Activated CD8-positive, alpha-beta T cell treated with anti-CD3 and anti-CD28 coated beads for 36 hours (primary cell): ENCODE results near the gene HOXD11. TPM values are rescaled to one million over a fixed set of nuclear protein-coding genes. Genes with fewer than 3 reads are reported as not detected.

ENCODE experiments used
- ATAC-seq: fragments of 200-7000 bp; cut with Tn5 transposase; one replicate; pipeline ENCODE4 v1.10.0; 2021; ENCODE audit warnings: mild to moderate bottlenecking, moderate library complexity
- CTCF ChIA-PET: fragments of 350-600 bp; sonication (Branson Sonifier 250); formaldehyde crosslinking; loops from one replicate; lab custom pipeline; 2021; ENCODE audit warnings: antibody characterized with exemption; lab: Charles Lee
- POLR2A ChIA-PET: fragments of 350-600 bp; sonication (Branson Sonifier 250); formaldehyde crosslinking; loops from one replicate; lab custom pipeline; 2021; ENCODE audit warnings: antibody characterized with exemption; lab: Charles Lee
- DNase-seq: peaks from one replicate; pipeline ENCODE4 v3.0.0-alpha.2; 2020
- H3K27ac Mint-ChIP-seq: one replicate; pipeline ENCODE4 v1.8.0; 2021; ENCODE audit warnings: mild to moderate bottlenecking, mixed read lengths
- H3K27me3 Mint-ChIP-seq: one replicate; pipeline ENCODE4 v1.8.0; 2021; ENCODE audit warnings: mixed read lengths
- H3K36me3 Mint-ChIP-seq: one replicate; pipeline ENCODE4 v1.8.0; 2021; ENCODE audit warnings: low read depth, mixed read lengths
- H3K4me1 Mint-ChIP-seq: one replicate; pipeline ENCODE4 v1.8.0; 2021; ENCODE audit warnings: low read depth, mixed read lengths
- H3K4me3 Mint-ChIP-seq: one replicate; pipeline ENCODE4 v1.8.0; 2021; ENCODE audit warnings: mild to moderate bottlenecking, moderate library complexity, mixed read lengths
- H3K9me3 Mint-ChIP-seq: one replicate; pipeline ENCODE4 v1.8.0; 2021; ENCODE audit warnings: mixed read lengths
- CTCF ChIP-seq: fragments of 200-600 bp; IDR thresholded peaks from one replicate; pipeline ENCODE4 v1.8.0; 2022; ENCODE audit warnings: antibody characterized with exemption, mild to moderate bottlenecking
- intact Hi-C: fragments of 100-400 bp; cut with micrococcal nuclease; formaldehyde crosslinking; loops from one replicate; pipeline ENCODE4 v1.10.0; 2022
- total RNA-seq, 2 experiments: library from RNA; stranded (reverse); gene quantifications; one replicate each; pipeline ENCODE4 v1.2.3, GENCODE V29; 2021

Gene HOXD11
- total RNA-seq, 2 experiments from 2014 or later, result not detected

GRCh38 chr2:176074919-176075425 lies 32.1 kb upstream of the HOXD11 start:
- no peak for TF ChIP-seq CTCF
- no peak overlapping the region for H3K27ac Mint-ChIP-seq
- H3K4me3 Mint-ChIP-seq, result no peak overlapping the region
- DNase-seq (no peak), ATAC-seq (no peak)
- peaks cover 80% of the 10 kb centered on the region for H3K27me3 Mint-ChIP-seq
- H3K9me3 Mint-ChIP-seq, result peaks cover 14% of the 10 kb centered on the region
- peaks cover 5% of the 10 kb centered on the region for H3K4me1 Mint-ChIP-seq
- POLR2A ChIA-PET, result no interaction called here
- peaks cover 7% of the 10 kb centered on the region for H3K36me3 Mint-ChIP-seq
- CTCF ChIA-PET, result interaction anchor here (0.8 to 1.8 kb wide), 4 partner anchors 23 to 384 kb away, joined by 4 to 10 read pairs (median 4); no protein-coding TSS in a partner anchor
- intact Hi-C loops, result no loop called here

- Mint-ChIP-seq H3K9me3 (peaks cover 14% of the 10 kb centered on the region), H3K27ac (no peak overlapping the region), H3K27me3 (peaks cover 77% of the 10 kb centered on the region), H3K36me3 (peaks cover 7% of the 10 kb centered on the region), H3K4me1 (peaks cover 5% of the 10 kb centered on the region), H3K4me3 (no peak overlapping the region)
- TF ChIP-seq CTCF, result no peak
- ChIA-PET CTCF (interaction anchor here (1.3 to 1.8 kb wide), 3 partner anchors 22 to 52 kb away, joined by 4 to 10 read pairs (median 5); no protein-coding TSS in a partner anchor), POLR2A (no interaction called here)
- ATAC-seq (no peak), DNase-seq (no peak)
- intact Hi-C loops, result no loop called here
These were observed 31.6 kb upstream of the HOXD11 start for GRCh38 chr2:176075481-176075880.

- CTCF ChIA-PET, result interaction anchor here (1.0 to 1.8 kb wide), 4 partner anchors 21 to 51 kb away, joined by 3 to 10 read pairs (median 4); no protein-coding TSS in a partner anchor
- POLR2A ChIA-PET, result no interaction called here
- TF ChIP-seq CTCF, result no peak
- Mint-ChIP-seq H3K4me3 (no peak overlapping the region), H3K4me1 (peaks cover 9% of the 10 kb centered on the region), H3K27me3 (peaks cover 77% of the 10 kb centered on the region), H3K36me3 (peaks cover 11% of the 10 kb centered on the region), H3K27ac (no peak overlapping the region), H3K9me3 (peaks cover 16% of the 10 kb centered on the region)
- intact Hi-C loops, result no loop called here
- ATAC-seq (no peak), DNase-seq (no peak)
These were observed 31.0 kb upstream of the HOXD11 start for GRCh38 chr2:176076063-176076462.

GRCh38 chr2:176076796-176077195 lies 30.3 kb upstream of the HOXD11 start:
- Mint-ChIP-seq H3K27me3 (peaks cover 79% of the 10 kb centered on the region), H3K4me3 (no peak overlapping the region), H3K36me3 (peaks cover 18% of the 10 kb centered on the region), H3K9me3 (peaks cover 21% of the 10 kb centered on the region), H3K27ac (no peak overlapping the region), H3K4me1 (peaks cover 10% of the 10 kb centered on the region)
- ChIA-PET POLR2A (no interaction called here), CTCF (interaction anchor here (1.0 kb wide), 2 partner anchors 21 to 710 kb away, joined by 3 read pairs; no protein-coding TSS in a partner anchor)
- no peak for TF ChIP-seq CTCF
- DNase-seq (no peak), ATAC-seq (no peak)
- intact Hi-C loops, result no loop called here

GRCh38 chr2:176078541-176079284 lies 28.4 kb upstream of the HOXD11 start:
- ChIA-PET POLR2A (interaction anchor here (1.8 kb wide), 1 partner anchor 26 kb away, joined by 5 read pairs; no protein-coding TSS in a partner anchor), CTCF (interaction anchor here (1.8 to 2.4 kb wide), 2 partner anchors 19 to 388 kb away, joined by 4 to 7 read pairs; no protein-coding TSS in a partner anchor)
- Mint-ChIP-seq H3K9me3 (peaks cover 24% of the 10 kb centered on the region), H3K27me3 (peaks cover 80% of the 10 kb centered on the region), H3K4me1 (peaks cover 10% of the 10 kb centered on the region), H3K4me3 (no peak overlapping the region), H3K36me3 (peaks cover 22% of the 10 kb centered on the region), H3K27ac (no peak overlapping the region)
- ATAC-seq, result no peak
- TF ChIP-seq CTCF, result no peak
- no peak for DNase-seq
- intact Hi-C loops, result no loop called here
